ENCODE measurements around the gene DHCR7. TPM values are rescaled to one million over a fixed set of nuclear protein-coding genes. Genes with fewer than 3 reads are reported as not detected.

DHCR7 gene
- total RNA-seq, 4 donors from 2014 or later, result 5.0 to 101 (median 36.8) TPM

DNA sequence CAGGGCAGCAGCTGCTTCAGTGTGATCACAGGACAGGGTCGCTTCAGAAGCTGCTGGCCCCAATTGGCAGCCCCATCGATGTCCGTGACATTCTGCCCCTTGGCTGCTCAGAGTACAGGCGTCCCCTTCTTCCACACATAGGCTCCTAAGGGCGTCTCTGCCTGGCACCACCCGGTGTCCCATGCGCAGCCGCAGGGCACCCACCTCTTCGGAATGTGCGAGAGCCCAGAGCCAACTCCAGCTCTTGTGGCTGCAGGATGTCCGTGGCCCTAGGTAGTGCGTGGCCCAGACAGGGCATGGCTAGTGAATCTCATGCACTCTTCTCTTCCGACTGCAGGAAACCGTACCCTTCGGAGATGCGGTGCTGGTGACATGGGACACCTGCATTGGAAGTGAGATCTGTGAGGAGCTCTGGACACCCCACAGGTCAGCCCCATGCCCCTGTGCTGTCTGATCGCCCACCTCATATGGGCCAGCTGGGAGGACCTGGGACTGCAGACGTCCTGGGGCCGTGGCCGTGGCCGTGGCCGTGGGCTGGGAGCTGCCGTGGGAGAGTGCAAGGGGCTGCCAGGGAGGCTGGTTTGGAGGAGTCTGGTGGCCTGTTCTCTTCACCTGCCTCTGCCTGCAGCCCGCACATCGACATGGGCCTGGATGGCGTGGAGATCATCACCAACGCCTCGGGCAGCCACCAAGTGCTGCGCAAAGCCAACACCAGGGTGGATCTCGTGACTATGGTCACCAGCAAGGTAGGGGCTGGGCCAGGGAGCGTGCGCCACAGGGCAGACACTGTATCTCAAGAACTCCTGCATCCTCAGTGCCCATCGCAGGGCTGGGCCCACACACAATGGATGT, 25.0 kb upstream of the DHCR7 start:
- no peak for TF ChIP-seq POLR2A (IDR thresholded peaks at IDR 0.05)
- TF ChIP-seq, protein P1, sequence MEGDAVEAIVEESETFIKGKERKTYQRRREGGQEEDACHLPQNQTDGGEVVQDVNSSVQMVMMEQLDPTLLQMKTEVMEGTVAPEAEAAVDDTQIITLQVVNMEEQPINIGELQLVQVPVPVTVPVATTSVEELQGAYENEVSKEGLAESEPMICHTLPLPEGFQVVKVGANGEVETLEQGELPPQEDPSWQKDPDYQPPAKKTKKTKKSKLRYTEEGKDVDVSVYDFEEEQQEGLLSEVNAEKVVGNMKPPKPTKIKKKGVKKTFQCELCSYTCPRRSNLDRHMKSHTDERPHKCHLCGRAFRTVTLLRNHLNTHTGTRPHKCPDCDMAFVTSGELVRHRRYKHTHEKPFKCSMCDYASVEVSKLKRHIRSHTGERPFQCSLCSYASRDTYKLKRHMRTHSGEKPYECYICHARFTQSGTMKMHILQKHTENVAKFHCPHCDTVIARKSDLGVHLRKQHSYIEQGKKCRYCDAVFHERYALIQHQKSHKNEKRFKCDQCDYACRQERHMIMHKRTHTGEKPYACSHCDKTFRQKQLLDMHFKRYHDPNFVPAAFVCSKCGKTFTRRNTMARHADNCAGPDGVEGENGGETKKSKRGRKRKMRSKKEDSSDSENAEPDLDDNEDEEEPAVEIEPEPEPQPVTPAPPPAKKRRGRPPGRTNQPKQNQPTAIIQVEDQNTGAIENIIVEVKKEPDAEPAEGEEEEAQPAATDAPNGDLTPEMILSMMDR (IDR thresholded peaks at IDR 0.05), result no peak
- H3K36me3 ChIP-seq, result peaks cover 0 to 69% (median 0%) of the 10 kb centered on the region in 3 donors
- H3K27ac ChIP-seq, result no peak overlapping the region

DNA sequence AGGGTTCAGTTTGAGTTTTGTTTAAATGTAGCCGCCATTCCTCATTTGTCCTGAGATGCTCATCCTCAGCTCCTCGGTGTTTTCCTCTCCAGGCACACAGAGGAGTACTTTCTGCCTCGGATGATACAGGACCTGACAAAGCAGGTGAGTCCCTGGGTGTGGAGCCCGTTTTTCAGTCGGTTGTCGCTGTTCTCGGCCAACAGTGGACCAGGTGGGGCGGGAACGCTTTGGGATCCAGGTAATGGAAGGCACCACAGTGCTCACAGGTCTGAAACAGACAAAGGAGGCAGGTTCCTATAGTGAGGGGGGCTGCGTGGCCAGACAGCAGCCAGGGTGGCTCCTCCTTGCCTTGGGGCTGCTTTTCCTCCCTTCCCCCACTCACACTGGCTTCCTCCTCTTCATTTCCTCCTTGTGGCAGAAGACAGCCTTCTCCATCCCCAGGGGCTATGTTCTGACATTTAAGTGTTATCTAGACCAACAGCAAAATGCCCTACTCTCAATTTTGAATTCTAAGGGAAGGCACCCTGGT, 24.2 kb upstream of the DHCR7 start:
- Histone ChIP-seq H3K36me3 (peaks cover 0 to 64% (median 0%) of the 10 kb centered on the region in 3 donors), H3K4me1 (no peaks in the 10 kb centered on the region)
- TF ChIP-seq, protein P1 (IDR thresholded peaks at IDR 0.05), result no peak
- TF ChIP-seq POLR2A (IDR thresholded peaks at IDR 0.05), result no peak

More for the DNA sequence above, 25.0 kb upstream of the DHCR7 start:
- H3K4me3 ChIP-seq, result no peak overlapping the region
- no peaks in the 10 kb centered on the region for H3K27me3 ChIP-seq
- no peaks in the 10 kb centered on the region for H3K4me1 ChIP-seq
- DNase-seq, result peak in 1 of 3 donors; percentile 31
- H3K9me3 ChIP-seq, result no peaks in the 10 kb centered on the region

GRCh38 chr11:71470946-71471345, 22.8 kb upstream of the DHCR7 start:
- Histone ChIP-seq H3K9me3 (no peaks in the 10 kb centered on the region), H3K27me3 (no peaks in the 10 kb centered on the region), H3K36me3 (peaks cover 0 to 63% (median 0%) of the 10 kb centered on the region in 3 donors), H3K4me3 (no peak overlapping the region), H3K4me1 (no peaks in the 10 kb centered on the region), H3K27ac (no peak overlapping the region)
- TF ChIP-seq, protein P1 (IDR thresholded peaks at IDR 0.05), result no peak
- TF ChIP-seq POLR2A (IDR thresholded peaks at IDR 0.05), result no peak
- no peak for DNase-seq

More for the DNA sequence above, 24.2 kb upstream of the DHCR7 start:
- Histone ChIP-seq H3K4me3 (no peak overlapping the region), H3K9me3 (no peaks in the 10 kb centered on the region), H3K27ac (no peak overlapping the region), H3K27me3 (no peaks in the 10 kb centered on the region)
- DNase-seq, result peak in 1 of 3 donors; percentile 16

DNA sequence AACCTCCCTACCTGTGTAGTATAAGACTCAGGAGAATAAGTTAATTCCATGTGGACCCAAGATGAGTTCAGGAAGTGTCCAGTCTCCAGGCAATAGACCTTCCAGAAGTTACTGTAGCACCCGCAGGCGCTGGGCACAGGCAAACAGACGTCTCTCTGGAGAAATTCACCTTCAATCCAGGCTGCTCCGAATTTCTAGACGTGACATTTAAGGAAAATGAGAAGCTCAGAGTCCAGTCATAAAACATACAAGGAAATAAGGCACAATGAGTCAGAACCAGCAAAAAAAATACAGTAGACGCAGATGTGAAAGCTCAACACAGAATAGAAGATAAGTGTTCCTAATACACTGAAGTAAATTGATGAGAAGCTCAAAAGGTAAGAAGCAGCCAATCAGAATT, 19.0 kb upstream of the DHCR7 start:
- no peak for TF ChIP-seq POLR2A (IDR thresholded peaks at IDR 0.05)
- TF ChIP-seq, protein P1 (IDR thresholded peaks at IDR 0.05), result no peak
- H3K36me3 ChIP-seq, result peaks cover 0 to 61% (median 0%) of the 10 kb centered on the region in 3 donors
- H3K9me3 ChIP-seq, result no peaks in the 10 kb centered on the region
- no peak for DNase-seq
- no peak overlapping the region for H3K27ac ChIP-seq
- H3K4me1 ChIP-seq, result no peaks in the 10 kb centered on the region
- no peak overlapping the region for H3K4me3 ChIP-seq
- H3K27me3 ChIP-seq, result no peaks in the 10 kb centered on the region

DNA sequence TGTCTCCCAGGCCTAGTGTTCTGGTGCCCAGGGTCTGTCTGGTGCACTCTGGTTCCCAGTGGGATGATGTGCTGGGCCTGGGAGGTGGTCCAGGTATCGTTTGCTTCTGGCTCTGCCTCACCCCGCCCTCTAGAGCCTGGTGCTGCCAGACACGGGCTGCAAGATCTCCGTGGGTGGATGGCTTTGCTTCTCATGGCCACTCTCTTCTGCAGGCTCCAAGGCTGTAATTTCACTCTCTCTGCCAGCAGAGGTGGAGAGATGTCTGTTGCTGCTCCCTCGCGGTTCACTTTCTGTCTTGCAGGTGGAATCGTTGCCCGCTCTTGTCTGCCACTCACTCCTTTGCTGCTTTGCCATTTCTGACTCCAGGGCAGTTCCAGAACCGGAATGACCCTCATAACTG, 18.2 kb upstream of the DHCR7 start:
- Histone ChIP-seq H3K27ac (no peak overlapping the region), H3K27me3 (no peaks in the 10 kb centered on the region), H3K4me1 (no peaks in the 10 kb centered on the region), H3K9me3 (no peaks in the 10 kb centered on the region), H3K36me3 (peaks cover 0 to 61% (median 0%) of the 10 kb centered on the region in 3 donors), H3K4me3 (no peak overlapping the region)
- TF ChIP-seq POLR2A (IDR thresholded peaks at IDR 0.05), result no peak
- TF ChIP-seq, protein P1 (IDR thresholded peaks at IDR 0.05), result no peak
- DNase-seq, result peak in 1 of 3 donors; percentile 36

Measured in Peyer's patch (tissue), 4 donors.